Mesendoderm (in vitro differentiated cells): Measurements from ENCODE around the gene NANS.

ENCODE experiments used
- DNase-seq: peaks from one replicate; pipeline ENCODE4 v3.0.0; 2013
- H2AK5ac ChIP-seq: 2 replicates; pipeline ENCODE4 v1.6.1; 2013; ENCODE audit warnings: low read length, inconsistent platforms
- H2BK120ac ChIP-seq: 2 replicates; pipeline ENCODE4 v1.6.1; 2013; ENCODE audit warnings: low read depth, mild to moderate bottlenecking, low read length, moderate library complexity, mixed read lengths
- H2BK15ac ChIP-seq: replicated peaks from 2 replicates; pipeline ENCODE4 v1.6.1; 2013; ENCODE audit warnings: low read depth, mild to moderate bottlenecking, moderate library complexity
- H2BK5ac ChIP-seq: 2 replicates; pipeline ENCODE4 v1.6.1; 2013; ENCODE audit warnings: low read length, inconsistent platforms
- H3K18ac ChIP-seq: 2 replicates; pipeline ENCODE4 v1.6.1; 2013; ENCODE audit warnings: mild to moderate bottlenecking, low read length, mixed read lengths
- H3K23ac ChIP-seq: one replicate; pipeline ENCODE4 v1.6.1; 2013; ENCODE audit warnings: low read length
- H3K27ac ChIP-seq: 2 replicates; pipeline ENCODE4 v1.5.1; 2013; ENCODE audit warnings: low read depth, mild to moderate bottlenecking, inconsistent platforms, low read length, moderate library complexity
- H3K27me3 ChIP-seq: 2 replicates; pipeline ENCODE4 v1.6.1; 2013; ENCODE audit warnings: low read length, control low read depth, mild to moderate bottlenecking, inconsistent platforms; ENCODE audit not compliant: insufficient read depth, poor library complexity
- H3K36me3 ChIP-seq: 2 replicates; pipeline ENCODE4 v1.6.1; 2013; ENCODE audit warnings: low read length, inconsistent platforms; ENCODE audit not compliant: control insufficient read depth, insufficient read depth
- H3K4ac ChIP-seq: one replicate; pipeline ENCODE4 v1.6.1; 2013; ENCODE audit warnings: low read depth, mild to moderate bottlenecking, low read length, moderate library complexity
- H3K4me1 ChIP-seq: 2 replicates; pipeline ENCODE4 v1.6.1; 2013; ENCODE audit warnings: low read depth, low read length, inconsistent platforms; ENCODE audit not compliant: control insufficient read depth
- H3K4me2 ChIP-seq: 2 replicates; pipeline ENCODE4 v1.6.1; 2013; ENCODE audit warnings: low read length
- H3K4me3 ChIP-seq: 2 replicates; pipeline ENCODE4 v1.5.1; 2013; ENCODE audit warnings: mild to moderate bottlenecking, low read length
- H3K56ac ChIP-seq: one replicate; pipeline ENCODE4 v1.6.1; 2013; ENCODE audit warnings: low read length
- H3K79me1 ChIP-seq: 2 replicates; pipeline ENCODE4 v1.6.1; 2013; ENCODE audit warnings: low read length, inconsistent platforms
- H3K79me2 ChIP-seq: 2 replicates; pipeline ENCODE4 v1.6.1; 2013; ENCODE audit warnings: mild to moderate bottlenecking, low read length; ENCODE audit not compliant: control insufficient read depth, insufficient read depth
- H3K9ac ChIP-seq: 2 replicates; pipeline ENCODE4 v1.6.1; 2013; ENCODE audit warnings: low read length, inconsistent platforms
- H4K5ac ChIP-seq: one replicate; pipeline ENCODE4 v1.6.1; 2013; ENCODE audit warnings: low read length
- H4K8ac ChIP-seq: one replicate; pipeline ENCODE4 v1.6.1; 2013; ENCODE audit warnings: low read depth, mild to moderate bottlenecking, control low read depth, low read length, moderate library complexity
- WGBS: extraction: QIAGEN DNeasy Blood & Tissue Kit; methylation state at CpG from one replicate; pipeline ENCODE4 v1.1.7; 2013; ENCODE audit warnings: low lambda C conversion rate, missing lambda C conversion rate; ENCODE audit not compliant: insufficient coverage; ENCODE audit errors: extremely low coverage; 5-methylcytosine and 5-hydroxymethylcytosine counted together

The NANS gene

DNA sequence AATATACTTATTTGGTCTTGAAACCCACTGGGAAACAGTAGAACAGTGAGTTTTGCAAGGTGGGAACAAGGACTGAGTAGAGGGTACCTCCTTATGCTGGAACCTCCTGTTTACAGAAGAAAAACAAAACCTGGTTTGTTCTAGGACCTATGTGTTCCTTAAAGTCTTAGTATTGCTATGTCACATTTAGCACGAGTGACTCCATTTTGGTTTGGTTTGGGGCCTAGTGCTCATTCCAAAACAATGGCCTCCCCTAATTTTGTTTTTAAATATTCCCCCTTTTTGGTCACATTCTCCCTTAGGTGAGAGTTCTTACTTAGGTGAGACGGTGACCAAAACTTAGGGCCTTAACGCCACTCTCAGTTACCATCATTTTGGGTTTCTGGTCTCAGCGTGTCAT is 6.2 kb upstream of the NANS start:
- H2BK5ac ChIP-seq, result no peak overlapping the region
- WGBS, result no CpG with 5 or more reads among the region's 4 CpGs

DNA sequence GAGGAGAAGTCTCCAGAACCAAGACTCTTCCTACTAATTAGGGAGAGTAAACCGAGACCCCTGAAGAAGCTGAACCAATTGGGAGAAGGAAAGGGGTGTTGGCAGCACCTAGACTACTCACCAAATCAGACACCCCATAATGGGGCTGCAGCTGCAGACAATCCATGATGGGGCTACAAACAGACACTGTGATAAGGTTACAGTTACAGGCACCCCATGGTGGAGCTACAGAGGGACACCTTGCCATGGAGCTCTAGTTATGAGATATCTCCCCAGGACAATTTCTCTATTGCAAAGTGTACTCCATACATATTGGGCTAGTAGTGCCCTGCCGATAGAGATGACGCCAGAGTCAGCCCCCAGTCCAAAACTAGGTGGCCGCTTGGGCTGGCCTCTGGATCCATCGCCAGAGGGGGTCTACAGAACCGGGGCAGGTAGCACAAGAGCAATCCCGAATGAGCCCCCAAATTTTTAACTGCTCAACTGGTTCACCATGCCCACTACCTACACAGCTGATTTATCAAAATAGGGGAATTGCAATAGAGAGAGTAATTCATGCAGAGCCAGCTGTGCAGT is 2.1 kb upstream of the NANS start:
- Histone ChIP-seq H3K79me2 (peaks cover 6% of the 10 kb centered on the region), H4K5ac (no peak overlapping the region), H3K9ac (no peak overlapping the region), H3K36me3 (no peaks in the 10 kb centered on the region), H3K4me1 (no peaks in the 10 kb centered on the region), H3K4me3 (no peak overlapping the region), H3K56ac (no peak overlapping the region), H4K8ac (no peak overlapping the region), H3K18ac (no peak overlapping the region), H3K79me1 (peaks cover 4% of the 10 kb centered on the region), H2BK120ac (no peak overlapping the region), H3K23ac (no peak overlapping the region), H2BK5ac (no peak overlapping the region), H2BK15ac (no peak overlapping the region), H3K27ac (no peak overlapping the region), H3K27me3 (no peaks in the 10 kb centered on the region), H2AK5ac (no peak overlapping the region), H3K4me2 (no peak overlapping the region), H3K4ac (no peak overlapping the region)
- no CpG with 5 or more reads among the region's 7 CpGs for WGBS
- no peak for DNase-seq

More for the DNA sequence above, 6.2 kb upstream of the NANS start:
- Histone ChIP-seq H2BK120ac (no peak overlapping the region), H3K4me2 (no peak overlapping the region), H3K36me3 (no peaks in the 10 kb centered on the region), H3K79me2 (no peaks in the 10 kb centered on the region), H3K27ac (no peak overlapping the region), H3K27me3 (no peaks in the 10 kb centered on the region), H3K56ac (no peak overlapping the region), H3K9ac (no peak overlapping the region), H3K18ac (no peak overlapping the region), H4K8ac (no peak overlapping the region), H3K23ac (no peak overlapping the region), H3K4me1 (no peaks in the 10 kb centered on the region), H4K5ac (no peak overlapping the region), H3K4ac (no peak overlapping the region), H2AK5ac (no peak overlapping the region), H2BK15ac (no peak overlapping the region), H3K79me1 (no peaks in the 10 kb centered on the region), H3K4me3 (no peak overlapping the region)
- DNase-seq, result no peak

DNA sequence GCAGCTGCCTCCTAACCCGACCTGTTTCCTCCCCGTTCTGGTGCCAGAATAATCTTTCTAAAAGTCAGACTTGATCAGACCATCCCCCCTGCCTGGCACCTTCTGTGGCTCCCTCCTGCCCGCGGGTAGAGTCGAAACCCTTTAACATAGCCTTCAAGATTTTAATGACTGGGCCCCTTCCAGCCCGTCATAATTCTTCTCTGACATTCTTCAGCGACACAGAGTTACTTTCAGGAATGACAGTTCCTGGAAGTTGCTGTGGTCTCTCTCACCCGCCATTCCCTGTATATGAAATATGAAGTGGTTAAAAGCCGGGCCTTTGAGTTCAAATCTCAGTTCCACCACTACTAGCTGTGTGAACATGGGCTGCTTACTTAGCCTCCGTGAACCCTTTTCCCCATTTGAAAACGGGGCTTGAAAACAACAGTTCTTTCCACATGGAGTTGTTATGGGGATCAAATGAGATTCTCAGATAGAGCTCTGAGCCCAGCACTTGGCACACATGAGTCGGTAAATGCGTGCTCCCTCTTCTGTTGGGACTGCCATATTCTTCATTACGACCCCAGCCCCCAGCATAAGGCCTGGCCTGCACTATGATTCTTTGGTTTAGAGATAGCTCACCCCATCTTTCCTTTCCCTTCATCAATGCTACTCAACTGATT is 737 bp downstream of the NANS start:
- Histone ChIP-seq H4K5ac (no peak overlapping the region), H3K56ac (peak overlapping the region; percentile 98), H3K4me2 (peak overlapping the region; percentile 96), H3K18ac (peak overlapping the region; percentile 88), H3K79me2 (peaks cover 6% of the 10 kb centered on the region), H2BK5ac (no peak overlapping the region), H3K4ac (no peak overlapping the region), H3K9ac (peak overlapping the region; percentile 91), H3K79me1 (peaks cover 7% of the 10 kb centered on the region), H3K4me3 (peak overlapping the region; percentile 93), H2BK15ac (no peak overlapping the region), H3K36me3 (no peaks in the 10 kb centered on the region), H3K4me1 (no peaks in the 10 kb centered on the region), H3K23ac (no peak overlapping the region), H3K27ac (no peak overlapping the region), H3K27me3 (no peaks in the 10 kb centered on the region), H2BK120ac (peak overlapping the region; percentile 15), H4K8ac (no peak overlapping the region), H2AK5ac (no peak overlapping the region)
- WGBS, result no CpG with 5 or more reads among the region's 14 CpGs
- no peak for DNase-seq

DNA sequence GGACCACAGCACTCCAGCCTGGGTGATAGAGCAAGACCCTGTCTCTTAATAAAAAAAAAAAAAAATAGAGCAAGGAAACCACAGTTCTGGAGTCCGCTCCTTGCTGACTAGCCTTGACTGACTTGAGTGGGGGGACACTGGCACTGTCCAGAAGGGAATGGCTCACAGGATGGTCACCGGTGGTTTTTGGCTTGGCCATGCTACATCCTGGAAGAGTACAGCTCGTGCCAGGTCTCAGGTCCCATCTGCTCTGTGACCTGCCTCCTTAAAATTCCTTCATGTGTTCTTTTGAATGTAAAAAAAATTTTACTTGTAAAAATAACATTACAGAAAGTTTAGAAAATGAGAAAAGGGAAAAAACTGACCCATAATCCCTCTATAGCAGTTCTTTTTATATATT is 5.6 kb downstream of the NANS start:
- Histone ChIP-seq H3K4me3 (no peak overlapping the region), H3K18ac (no peak overlapping the region), H3K9ac (no peak overlapping the region), H3K4me1 (no peaks in the 10 kb centered on the region), H4K8ac (no peak overlapping the region), H3K4me2 (no peak overlapping the region), H3K36me3 (peaks cover 7% of the 10 kb centered on the region), H3K4ac (no peak overlapping the region), H3K79me1 (peaks cover 7% of the 10 kb centered on the region), H3K27ac (no peak overlapping the region), H3K23ac (no peak overlapping the region), H3K79me2 (peaks cover 5% of the 10 kb centered on the region), H4K5ac (no peak overlapping the region), H2AK5ac (no peak overlapping the region), H3K56ac (no peak overlapping the region), H2BK5ac (no peak overlapping the region), H2BK120ac (no peak overlapping the region), H3K27me3 (no peaks in the 10 kb centered on the region), H2BK15ac (no peak overlapping the region)
- no peak for DNase-seq
- WGBS, result no CpG with 5 or more reads among the region's 3 CpGs

DNA sequence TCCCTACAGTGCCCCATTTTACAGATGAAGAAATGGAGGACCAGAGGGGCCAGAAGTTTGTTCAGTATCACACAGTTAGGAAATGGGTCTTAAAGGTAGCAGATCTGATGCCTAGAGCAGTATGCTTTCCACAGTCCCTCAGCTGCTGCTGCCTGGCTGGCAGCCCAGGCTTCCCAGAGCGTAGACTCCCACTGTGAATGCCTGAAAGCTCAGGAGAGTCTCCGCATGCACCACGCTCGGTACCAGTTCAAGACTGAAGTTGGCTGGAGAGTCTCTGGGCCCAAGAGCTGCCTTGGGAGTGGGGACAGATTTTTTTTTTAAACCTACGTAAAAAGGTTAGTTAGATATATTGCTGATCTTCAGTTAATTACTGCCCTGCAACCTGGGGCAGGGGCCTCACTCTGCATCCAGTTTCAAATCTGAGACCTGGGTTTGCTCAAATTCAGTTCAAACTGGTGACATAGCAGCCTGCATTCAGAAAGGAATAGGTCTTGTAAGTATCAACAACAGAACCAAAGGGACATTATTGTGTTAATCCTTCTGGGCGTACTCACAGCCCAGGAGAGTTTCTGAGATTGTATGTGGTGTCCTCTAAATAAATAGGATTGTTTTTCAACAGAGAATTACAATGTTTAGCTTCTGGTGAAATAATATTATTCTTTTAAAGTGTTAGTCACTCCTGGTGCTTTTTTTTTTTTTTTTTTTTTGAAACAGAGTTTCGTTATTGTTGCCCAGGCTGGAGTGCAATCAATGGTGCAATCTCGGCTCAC is 8.3 kb downstream of the NANS start:
- Histone ChIP-seq H2BK15ac (no peak overlapping the region), H2BK5ac (no peak overlapping the region), H4K8ac (no peak overlapping the region), H3K23ac (no peak overlapping the region), H3K27ac (no peak overlapping the region), H3K79me2 (no peaks in the 10 kb centered on the region), H4K5ac (no peak overlapping the region), H3K4me2 (no peak overlapping the region), H2BK120ac (no peak overlapping the region), H2AK5ac (no peak overlapping the region), H3K79me1 (peaks cover under 1% of the 10 kb centered on the region), H3K18ac (no peak overlapping the region), H3K4ac (no peak overlapping the region), H3K56ac (no peak overlapping the region), H3K4me3 (no peak overlapping the region), H3K27me3 (no peaks in the 10 kb centered on the region), H3K9ac (no peak overlapping the region), H3K4me1 (no peaks in the 10 kb centered on the region), H3K36me3 (peaks cover 7% of the 10 kb centered on the region)
- no CpG with 5 or more reads among the region's 8 CpGs for WGBS
- DNase-seq, result no peak
